Tibial nerve (tissue), 3 donors: ENCODE data around the gene PTHLH.

Experiments
- POLR2A ChIP-seq, 2 donors: fragments of 450-650 bp; IDR thresholded peaks; one replicate each; pipeline ENCODE4 v1.6.1; 2017; ENCODE audit warnings: antibody characterized with exemption in 2 of 2, mild to moderate bottlenecking in 2 of 2, moderate library complexity in 2 of 2
- TF ChIP-seq, protein P1 (sequence below), 5 experiments: fragments of 200-600 bp in 3 of 5; fragments of 450-650 bp in 2 of 5; sonication (generic) in 3 of 5; IDR thresholded peaks; one replicate each; pipeline ENCODE4 v1.5.1; 2016 to 2019; ENCODE audit warnings: antibody characterized with exemption in 5 of 5, mild to moderate bottlenecking in 3 of 5, moderate library complexity in 2 of 5

- no peak for TF ChIP-seq POLR2A (IDR thresholded peaks at IDR 0.05)
- TF ChIP-seq, protein P1, sequence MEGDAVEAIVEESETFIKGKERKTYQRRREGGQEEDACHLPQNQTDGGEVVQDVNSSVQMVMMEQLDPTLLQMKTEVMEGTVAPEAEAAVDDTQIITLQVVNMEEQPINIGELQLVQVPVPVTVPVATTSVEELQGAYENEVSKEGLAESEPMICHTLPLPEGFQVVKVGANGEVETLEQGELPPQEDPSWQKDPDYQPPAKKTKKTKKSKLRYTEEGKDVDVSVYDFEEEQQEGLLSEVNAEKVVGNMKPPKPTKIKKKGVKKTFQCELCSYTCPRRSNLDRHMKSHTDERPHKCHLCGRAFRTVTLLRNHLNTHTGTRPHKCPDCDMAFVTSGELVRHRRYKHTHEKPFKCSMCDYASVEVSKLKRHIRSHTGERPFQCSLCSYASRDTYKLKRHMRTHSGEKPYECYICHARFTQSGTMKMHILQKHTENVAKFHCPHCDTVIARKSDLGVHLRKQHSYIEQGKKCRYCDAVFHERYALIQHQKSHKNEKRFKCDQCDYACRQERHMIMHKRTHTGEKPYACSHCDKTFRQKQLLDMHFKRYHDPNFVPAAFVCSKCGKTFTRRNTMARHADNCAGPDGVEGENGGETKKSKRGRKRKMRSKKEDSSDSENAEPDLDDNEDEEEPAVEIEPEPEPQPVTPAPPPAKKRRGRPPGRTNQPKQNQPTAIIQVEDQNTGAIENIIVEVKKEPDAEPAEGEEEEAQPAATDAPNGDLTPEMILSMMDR (IDR thresholded peaks at IDR 0.05) = no peak
These were observed 49.2 kb upstream of the PTHLH start for GRCh38 chr12:28021704-28022103.
